Measurements from ENCODE around the gene PPP1R13B.

PPP1R13B gene

GRCh38 chr14:103880348-103881267 lies 33.2 kb upstream of the PPP1R13B start:
- peak in 1 of 2 donors; percentile 19 for DNase-seq

- no peak for DNase-seq
Measured at GRCh38 chr14:103879570-103880347, 32.4 kb upstream of the PPP1R13B start.

- DNase-seq = no peak
Measured at GRCh38 chr14:103879118-103879569, 31.8 kb upstream of the PPP1R13B start.

- DNase-seq = no peak
Measured at GRCh38 chr14:103878180-103878579, 30.8 kb upstream of the PPP1R13B start.

GRCh38 chr14:103875010-103875409 lies 27.6 kb upstream of the PPP1R13B start:
- DNase-seq = no peak

GRCh38 chr14:103872481-103873113 lies 25.2 kb upstream of the PPP1R13B start:
- DNase-seq = peak in 1 of 2 donors; percentile 33

GRCh38 chr14:103871596-103872480 lies 24.5 kb upstream of the PPP1R13B start:
- DNase-seq = peak; percentile 66 to 79

GRCh38 chr14:103870891-103871595 lies 23.7 kb upstream of the PPP1R13B start:
- DNase-seq = no peak

- no peak for DNase-seq
Measured at GRCh38 chr14:103870144-103870876, 22.9 kb upstream of the PPP1R13B start.

- no peak for DNase-seq
Measured at GRCh38 chr14:103869406-103870143, 22.2 kb upstream of the PPP1R13B start.

- no peak for DNase-seq
Measured at GRCh38 chr14:103868242-103868897, 21.0 kb upstream of the PPP1R13B start.

GRCh38 chr14:103867523-103867953 lies 20.2 kb upstream of the PPP1R13B start:
- no peak for DNase-seq

- no peak for DNase-seq
Measured at GRCh38 chr14:103867020-103867419, 19.6 kb upstream of the PPP1R13B start.

GRCh38 chr14:103863245-103863644 lies 15.9 kb upstream of the PPP1R13B start:
- no peak for DNase-seq

GRCh38 chr14:103862393-103862782 lies 15.0 kb upstream of the PPP1R13B start:
- DNase-seq = no peak

- DNase-seq = no peak
Measured at GRCh38 chr14:103861413-103862392, 14.3 kb upstream of the PPP1R13B start.

- no peak for DNase-seq
Measured at GRCh38 chr14:103859416-103860202, 12.2 kb upstream of the PPP1R13B start.
